Measurements from ENCODE around the gene LRP5. TPM values are rescaled to one million over a fixed set of nuclear protein-coding genes. Genes with fewer than 3 reads are reported as not detected.

The LRP5 gene
- total and polyA plus RNA-seq, 9 of the 15 experiments (the other 6 are each of a cell fraction or from before 2014, with no cell fraction given) = 0.48 to 44.2 (median 13.5) TPM

- TF ChIP-seq AFF1 (IDR thresholded peaks at IDR 0.05; ENCODE audit: low read depth in 1 of 2, partially characterized antibody in 2 of 2) (peak in 1 of 2 experiments; percentile 76), RBM22 (IDR thresholded peaks at IDR 0.05; ENCODE audit: low read depth, low read length, poor library complexity, severe bottlenecking) (no peak), OTX1 (CRISPR knock-in tag; IDR thresholded peaks at IDR 0.05) (peak; percentile 48; the same call in 1 of the 2 replicates), SREBF2 (CRISPR knock-in tag; IDR thresholded peaks at IDR 0.05) (no peak), ARID3B (CRISPR knock-in tag; IDR thresholded peaks at IDR 0.05; ENCODE audit: borderline replicate concordance) (peak; percentile 37; the same call in 1 of the 2 replicates), SP1 (CRISPR knock-in tag; IDR thresholded peaks at IDR 0.05) (peak; percentile 31; the same call in 1 of the 2 replicates), MGA (IDR thresholded peaks at IDR 0.05) (no peak; the same call in none of the 2 replicates)
These were observed 45.2 kb upstream of the LRP5 start (continued) for GRCh38 chr11:68266936-68267880.

Measured in K562 (cell line).